GM13977 (cell line): Measurements from ENCODE around the gene KRT7.

Experiments
- DNase-seq: peaks from one replicate; pipeline ENCODE4 v3.0.0; 2012; ENCODE audit warnings: low spot score
- in situ Hi-C: fragments of 300-500 bp; cut with MboI; formaldehyde crosslinking; loops from one replicate; pipeline ENCODE4 v1.12.0; 2022; ENCODE audit warnings: low sequenced_read_pairs, low pct_unique_long_range_greater_than_20kb, mixed read lengths, inconsistent platforms; ENCODE audit not compliant: unreplicated experiment
- TF ChIP-seq, protein P1 (sequence below): IDR thresholded peaks from 2 replicates; pipeline ENCODE4 v1.5.1; 2012; ENCODE audit warnings: mild to moderate bottlenecking, control low read depth; ENCODE audit not compliant: insufficient read depth; ENCODE audit errors: extremely low read depth, missing control alignments

Gene KRT7

DNA sequence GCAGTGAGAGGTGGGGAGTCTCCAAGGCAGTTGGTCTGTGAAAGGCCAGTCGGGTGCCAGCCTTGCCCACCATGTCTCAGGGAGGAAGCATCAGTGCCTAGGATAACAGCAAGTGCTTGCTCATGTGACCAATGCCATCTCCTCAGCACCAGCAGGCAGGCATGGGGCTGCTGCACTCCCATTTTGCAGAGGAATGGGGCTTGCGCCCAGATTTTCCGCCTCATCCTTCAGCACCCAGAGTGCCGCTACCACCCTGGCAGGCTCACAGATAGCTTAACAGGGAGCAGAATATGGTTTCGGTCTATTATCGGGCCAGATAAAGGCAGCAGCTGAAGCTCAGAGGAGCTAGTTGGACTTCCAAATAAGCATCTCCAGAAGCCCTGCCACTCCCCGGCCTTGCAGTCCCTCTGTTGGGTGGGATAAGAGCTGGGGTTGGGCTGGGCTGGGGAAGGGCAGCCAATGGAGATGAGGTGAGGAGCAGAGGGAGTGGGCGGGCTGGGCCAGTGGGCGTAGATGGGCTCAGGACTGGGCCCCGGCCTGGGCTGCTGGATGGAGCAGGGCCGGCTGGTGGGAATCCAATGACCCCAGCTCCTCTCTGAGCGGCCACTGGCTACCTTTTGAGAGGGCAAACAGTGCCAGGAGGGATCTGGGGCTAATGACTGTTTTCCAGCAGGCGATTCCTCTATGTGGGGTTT is 32.8 kb upstream of the KRT7 start:
- in situ Hi-C loops: no loop called here
- TF ChIP-seq, protein P1, sequence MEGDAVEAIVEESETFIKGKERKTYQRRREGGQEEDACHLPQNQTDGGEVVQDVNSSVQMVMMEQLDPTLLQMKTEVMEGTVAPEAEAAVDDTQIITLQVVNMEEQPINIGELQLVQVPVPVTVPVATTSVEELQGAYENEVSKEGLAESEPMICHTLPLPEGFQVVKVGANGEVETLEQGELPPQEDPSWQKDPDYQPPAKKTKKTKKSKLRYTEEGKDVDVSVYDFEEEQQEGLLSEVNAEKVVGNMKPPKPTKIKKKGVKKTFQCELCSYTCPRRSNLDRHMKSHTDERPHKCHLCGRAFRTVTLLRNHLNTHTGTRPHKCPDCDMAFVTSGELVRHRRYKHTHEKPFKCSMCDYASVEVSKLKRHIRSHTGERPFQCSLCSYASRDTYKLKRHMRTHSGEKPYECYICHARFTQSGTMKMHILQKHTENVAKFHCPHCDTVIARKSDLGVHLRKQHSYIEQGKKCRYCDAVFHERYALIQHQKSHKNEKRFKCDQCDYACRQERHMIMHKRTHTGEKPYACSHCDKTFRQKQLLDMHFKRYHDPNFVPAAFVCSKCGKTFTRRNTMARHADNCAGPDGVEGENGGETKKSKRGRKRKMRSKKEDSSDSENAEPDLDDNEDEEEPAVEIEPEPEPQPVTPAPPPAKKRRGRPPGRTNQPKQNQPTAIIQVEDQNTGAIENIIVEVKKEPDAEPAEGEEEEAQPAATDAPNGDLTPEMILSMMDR: no peak
- no peak for DNase-seq

GRCh38 chr12:52200781-52201450 is 32.1 kb upstream of the KRT7 start:
- TF ChIP-seq, protein P1: no peak
- in situ Hi-C loops: no loop called here
- no peak for DNase-seq

GRCh38 chr12:52201451-52201839 is 31.6 kb upstream of the KRT7 start:
- TF ChIP-seq, protein P1: no peak
- no peak for DNase-seq
- in situ Hi-C loops: no loop called here

DNA sequence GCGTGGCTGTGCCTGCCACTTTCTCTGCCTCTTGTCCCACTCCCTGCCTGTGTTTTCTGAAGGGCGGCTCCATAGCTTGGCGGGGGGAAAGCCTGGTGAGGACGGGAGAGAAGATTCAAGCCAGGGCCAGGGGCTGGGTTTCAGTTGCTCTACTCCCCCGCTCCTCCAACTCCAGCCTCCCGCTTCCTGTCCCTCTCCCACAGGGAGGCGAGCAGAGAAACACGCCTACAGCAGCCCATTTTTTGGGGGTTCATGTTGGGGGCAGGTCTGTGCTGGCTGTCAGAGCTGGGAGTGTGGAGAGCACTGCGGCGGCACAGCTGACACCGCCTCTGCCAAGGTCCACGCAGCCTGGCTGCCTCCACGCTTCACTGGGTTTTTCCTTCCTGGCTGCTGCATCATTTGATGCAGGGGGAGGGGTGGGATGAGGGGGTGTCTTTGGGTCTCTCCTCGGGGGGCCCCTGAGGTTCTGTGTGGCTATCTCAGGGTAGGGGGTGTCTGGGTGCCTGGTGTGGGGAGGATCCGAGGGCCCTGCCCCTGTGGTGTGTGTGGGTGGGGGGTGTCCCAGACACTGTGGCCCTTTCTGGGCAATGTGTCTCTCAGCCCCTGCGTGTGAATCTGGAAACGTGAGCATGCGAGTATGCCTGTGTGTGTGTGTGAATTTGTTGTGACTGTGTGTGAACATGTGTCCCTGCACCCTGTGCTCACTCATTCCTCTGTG is 30.5 kb upstream of the KRT7 start:
- peak; percentile 33 for DNase-seq
- TF ChIP-seq, protein P1: no peak
- in situ Hi-C loops: no loop called here

GRCh38 chr12:52203079-52203921 is 29.7 kb upstream of the KRT7 start:
- TF ChIP-seq, protein P1: no peak
- DNase-seq: peak; percentile 23
- in situ Hi-C loops: no loop called here
